K562 (cell line): ENCODE data around the gene SFN. TPM values are rescaled to one million over a fixed set of nuclear protein-coding genes. Genes with fewer than 3 reads are reported as not detected.
A peak's percentile ranks its signal among the peaks of the same experiment; 100 is the strongest.

Source experiments
- ARHGAP35 ChIP-seq: fragments of 450-650 bp; IDR thresholded peaks from 2 replicates; pipeline ENCODE4 v1.6.1; 2018; ENCODE audit not compliant: partially characterized antibody
- ARID1B ChIP-seq: fragments of 450-650 bp; IDR thresholded peaks from 2 replicates; pipeline ENCODE4 v1.6.1; 2016; ENCODE audit warnings: antibody characterized with exemption, mild to moderate bottlenecking, inconsistent platforms
- ASH1L ChIP-seq: fragments of 450-650 bp; IDR thresholded peaks from 2 replicates; pipeline ENCODE4 v1.6.1; 2018; ENCODE audit warnings: borderline replicate concordance, mild to moderate bottlenecking, low read depth; ENCODE audit not compliant: partially characterized antibody
- CBX8 ChIP-seq: fragments of 200-600 bp; sonication (generic); IDR thresholded peaks from 2 replicates; pipeline ENCODE4 v1.6.1; 2012; ENCODE audit warnings: borderline replicate concordance, mixed run types, low read depth, mild to moderate bottlenecking, moderate library complexity, mixed read lengths, low read length, control low read depth, inconsistent platforms; ENCODE audit not compliant: poor library complexity, severe bottlenecking; ENCODE audit errors: extremely low read depth
- GABPA ChIP-seq: fragments of 200-800 bp; sonication (Bioruptor generic); conservative IDR thresholded peaks from 2 replicates; pipeline ENCODE4 v1.6.1; 2016; ENCODE audit warnings: low read depth, missing genetic modification characterization, missing compliant biosample characterization
- GTF2B ChIP-seq: IDR thresholded peaks from 2 replicates; pipeline ENCODE4 v1.6.1; 2011; ENCODE audit not compliant: insufficient read length; ENCODE audit errors: extremely low read depth
- HMGN3 ChIP-seq: IDR thresholded peaks from 2 replicates; pipeline ENCODE4 v1.6.1; 2011; ENCODE audit warnings: borderline replicate concordance, low read depth, mild to moderate bottlenecking, mixed read lengths, low read length; ENCODE audit not compliant: insufficient read length; ENCODE audit errors: extremely low read depth
- HOMEZ ChIP-seq: fragments of 250-450 bp; sonication (Bioruptor Pico); IDR thresholded peaks from 2 replicates; pipeline ENCODE4 v1.4.0; 2020; ENCODE audit warnings: mild to moderate bottlenecking, moderate library complexity
- ID3 ChIP-seq, 2 experiments: fragments of 250-450 bp in 1 of 2; fragments of 450-650 bp in 1 of 2; sonication (Bioruptor Pico) in 1 of 2; IDR thresholded peaks; 2 replicates each; pipeline versions ENCODE4 v1.6.1 to v1.8.0; 2016 to 2021; ENCODE audit warnings: mild to moderate bottlenecking in 2 of 2, moderate library complexity in 2 of 2, missing compliant biosample characterization in 1 of 2, missing genetic modification characterization in 1 of 2
- JUNB ChIP-seq: fragments of 450-650 bp; formaldehyde crosslinking; conservative IDR thresholded peaks from 2 replicates; pipeline ENCODE4 v1.4.0; 2020; ENCODE audit warnings: mild to moderate bottlenecking
- PHB ChIP-seq: fragments of 250-450 bp; sonication (Bioruptor Pico); IDR thresholded peaks from 2 replicates; pipeline ENCODE4 v1.5.0; 2021
- RERE ChIP-seq: sonication (generic); formaldehyde crosslinking; IDR thresholded peaks from 2 replicates; pipeline ENCODE4 v1.8.0; 2023; ENCODE audit warnings: missing genetic modification reagents, mild to moderate bottlenecking, borderline replicate concordance
- SMARCE1 ChIP-seq: fragments of 450-650 bp; IDR thresholded peaks from 2 replicates; pipeline ENCODE4 v1.7.1; 2016; ENCODE audit warnings: mild to moderate bottlenecking
- TBL1XR1 ChIP-seq, 2 experiments: IDR thresholded peaks; 2 replicates each; pipeline ENCODE4 v1.6.1; 2012; ENCODE audit warnings: improper control_type of control experiment in 2 of 2, low read length in 2 of 2, mild to moderate bottlenecking in 1 of 2
- ZBTB2 ChIP-seq: fragments of 450-650 bp; IDR thresholded peaks from 2 replicates; pipeline ENCODE4 v1.6.1; 2016; ENCODE audit warnings: antibody characterized with exemption
- polyA plus RNA-seq, 8 experiments: library from polyadenylated mRNA; depleted of rRNA in 4 of 8; stranded (reverse) in 5 of 8; unstranded in 3 of 8; fragments of >200 nt; fragmentation: Nextera tagmentation in 2 of 8; fragmentation: Illumina TruSeq in 1 of 8; extraction: Ambion mirVana in 2 of 8; extraction: Trizol in 1 of 8; gene quantifications; 2 replicates each; pipeline versions ENCODE4 v1.2.1 to v1.2.3, GENCODE V29; 2011 to 2014; ENCODE audit warnings: inconsistent platforms in 1 of 8, missing spikeins in 1 of 8
- total RNA-seq, 7 experiments: library from RNA; depleted of rRNA in 6 of 7; stranded (reverse); fragments of >200 nt in 6 of 7; fragmentation: Illumina TruSeq in 2 of 7; extraction: Trizol in 2 of 7; gene quantifications; 2 replicates each; pipeline versions ENCODE4 v1.2.1 to v1.2.3, GENCODE V29; 2011 to 2021; ENCODE audit warnings: low replicate concordance in 1 of 7

Gene SFN
- total and polyA plus RNA-seq, 9 of the 15 experiments (the other 6 are each of a cell fraction or from before 2014, with no cell fraction given), result 0.10 to 3.8 (median 2.0) TPM

- peak; percentile 95; the same call in 1 of the 2 replicates for TF ChIP-seq RERE (CRISPR knock-in tag)
- no peak for TF ChIP-seq JUNB (CRISPR knock-in tag)
- TF ChIP-seq SMARCE1, result 0 out of 2 replicates have a peak, but pooled peaks have one; percentile 42
- TF ChIP-seq GABPA (tag), result peak; percentile 97
- TF ChIP-seq GTF2B, result no peak
- TF ChIP-seq HOMEZ (CRISPR knock-in tag), result no peak; the same call in 1 of the 2 replicates
- TF ChIP-seq TBL1XR1 (IDR thresholded peaks at IDR 0.05; ENCODE audit: low read length in 2 of 2), result peak in 1 of 2 experiments; percentile 68; a peak in 2 of 4 replicates
- TF ChIP-seq ARHGAP35, result no peak
- no peak for TF ChIP-seq CBX8
- no peak for TF ChIP-seq ASH1L
- TF ChIP-seq HMGN3, result peak; percentile 80
- peak; percentile 59; the same call in 1 of the 2 replicates for TF ChIP-seq ZBTB2
- TF ChIP-seq ARID1B, result no peak
- TF ChIP-seq ID3 (CRISPR knock-in tag; IDR thresholded peaks at IDR 0.05), result no peak
- TF ChIP-seq ID3 (tag; IDR thresholded peaks at IDR 0.05), result 0 out of 2 replicates have a peak, but pooled peaks have one; percentile 44
- 0 out of 2 replicates have a peak, but pooled peaks have one; percentile 63 for TF ChIP-seq PHB
Measured at GRCh38 chr1:26889551-26890466, 26.9 kb downstream of the SFN start, which contains the start of gene GPN2 (continued).
